HEK293 (cell line): ENCODE data around the gene CEP57L1.

Experiments used
- CTCF ChIA-PET: fragments of 350-600 bp; formaldehyde crosslinking; extraction: SDS; loops from one replicate; lab custom pipeline; 2021; ENCODE audit warnings: antibody characterized with exemption; lab: Yijun Ruan, JAX
- POLR2A ChIA-PET: fragments of 300-600 bp; formaldehyde crosslinking; extraction: SDS; loops from one replicate; lab custom pipeline; 2020; ENCODE audit warnings: antibody characterized with exemption, inconsistent platforms; lab: Yijun Ruan, JAX
- H3K27ac ChIP-seq: fragments of 200-500 bp; sonication (Bioruptor generic); 2 replicates; pipeline ENCODE4 v1.5.1; 2014; ENCODE audit warnings: low read depth, low read length, control low read depth, inconsistent platforms; ENCODE audit errors: extremely low read depth
- H3K36me3 ChIP-seq, 2 experiments: fragments of 200-500 bp in 1 of 2; sonication (Bioruptor generic) in 1 of 2; 1 replicate in 1 of 2; 2 replicates in 1 of 2; pipeline ENCODE4 v1.5.1; 2014 to 2017; ENCODE audit warnings: inconsistent platforms in 2 of 2, low read length in 2 of 2; ENCODE audit not compliant: control insufficient read depth in 2 of 2, insufficient read depth in 1 of 2
- H3K4me1 ChIP-seq: fragments of 200-500 bp; sonication (Bioruptor generic); 2 replicates; pipeline ENCODE4 v1.5.1; 2014; ENCODE audit warnings: mild to moderate bottlenecking, low read length, inconsistent platforms; ENCODE audit not compliant: control insufficient read depth, insufficient read depth
- H3K4me3 ChIP-seq: 2 replicates; pipeline ENCODE4 v1.5.1; 2011; ENCODE audit warnings: low read depth, mild to moderate bottlenecking, control low read depth, low read length, moderate library complexity
- H3K9me3 ChIP-seq: fragments of 200-500 bp; sonication (Bioruptor generic); 2 replicates; pipeline ENCODE4 v1.5.1; 2014; ENCODE audit warnings: low read depth, low read length, inconsistent platforms; ENCODE audit not compliant: control insufficient read depth, insufficient read depth
- SCRT1 ChIP-seq: fragments of 450-650 bp; formaldehyde crosslinking; IDR thresholded peaks from 2 replicates; pipeline ENCODE4 v1.5.1; 2016; ENCODE audit warnings: missing biosample characterization, missing genetic modification characterization, borderline replicate concordance
- ZNF148 ChIP-seq: fragments of 450-650 bp; formaldehyde crosslinking; IDR thresholded peaks from 2 replicates; pipeline ENCODE4 v1.5.0; 2017; ENCODE audit warnings: missing biosample characterization, missing genetic modification characterization, borderline replicate concordance
- ZNF16 ChIP-seq: fragments of 450-650 bp; formaldehyde crosslinking; IDR thresholded peaks from 2 replicates; pipeline ENCODE4 v1.5.1; 2016; ENCODE audit warnings: low read depth, missing biosample characterization, missing genetic modification characterization
- ZNF169 ChIP-seq: fragments of 450-650 bp; formaldehyde crosslinking; IDR thresholded peaks from 2 replicates; pipeline ENCODE4 v1.5.1; 2016; ENCODE audit warnings: missing biosample characterization, missing genetic modification characterization
- ZNF18 ChIP-seq: fragments of 450-650 bp; formaldehyde crosslinking; IDR thresholded peaks from 2 replicates; pipeline ENCODE4 v1.5.1; 2016; ENCODE audit warnings: missing biosample characterization, missing genetic modification characterization
- ZNF202 ChIP-seq: fragments of 450-650 bp; formaldehyde crosslinking; IDR thresholded peaks from 2 replicates; pipeline ENCODE4 v1.5.1; 2016; ENCODE audit warnings: missing biosample characterization, missing genetic modification characterization, borderline replicate concordance
- ZNF211 ChIP-seq: fragments of 450-650 bp; formaldehyde crosslinking; IDR thresholded peaks from 2 replicates; pipeline ENCODE4 v1.5.1; 2016; ENCODE audit warnings: low read depth, missing biosample characterization, missing genetic modification characterization
- ZNF239 ChIP-seq: fragments of 450-650 bp; formaldehyde crosslinking; IDR thresholded peaks from 2 replicates; pipeline ENCODE4 v1.5.1; 2016; ENCODE audit warnings: missing biosample characterization, missing genetic modification characterization
- ZNF302 ChIP-seq: fragments of 450-650 bp; formaldehyde crosslinking; IDR thresholded peaks from 2 replicates; pipeline ENCODE4 v1.5.1; 2016; ENCODE audit warnings: missing biosample characterization, missing genetic modification characterization, low read depth
- ZNF510 ChIP-seq: fragments of 450-650 bp; formaldehyde crosslinking; IDR thresholded peaks from 2 replicates; pipeline ENCODE4 v1.5.1; 2018; ENCODE audit warnings: mild to moderate bottlenecking, missing genetic modification characterization, missing biosample characterization; ENCODE audit not compliant: insufficient replicate concordance
- ZNF544 ChIP-seq: fragments of 450-650 bp; formaldehyde crosslinking; IDR thresholded peaks from 2 replicates; pipeline ENCODE4 v1.5.0; 2017; ENCODE audit warnings: missing biosample characterization, missing genetic modification characterization
- ZNF660 ChIP-seq: fragments of 450-650 bp; IDR thresholded peaks from 2 replicates; pipeline ENCODE4 v1.5.1; 2018; ENCODE audit warnings: missing biosample characterization, mild to moderate bottlenecking, missing genetic modification characterization
- ZNF843 ChIP-seq: fragments of 450-650 bp; formaldehyde crosslinking; IDR thresholded peaks from 2 replicates; pipeline ENCODE4 v1.5.1; 2016; ENCODE audit warnings: missing biosample characterization, missing genetic modification characterization
- ZSCAN5A ChIP-seq: fragments of 450-650 bp; formaldehyde crosslinking; IDR thresholded peaks from 2 replicates; pipeline ENCODE4 v1.5.1; 2016; ENCODE audit warnings: missing biosample characterization, missing genetic modification characterization
- ZXDB ChIP-seq: fragments of 450-650 bp; formaldehyde crosslinking; IDR thresholded peaks from 2 replicates; pipeline ENCODE4 v1.5.1; 2016; ENCODE audit warnings: missing biosample characterization, missing genetic modification characterization
- TF ChIP-seq, protein P1 (sequence below): fragments of 450-650 bp; IDR thresholded peaks from 2 replicates; pipeline ENCODE4 v1.5.1; 2018; ENCODE audit warnings: missing biosample characterization, mild to moderate bottlenecking, missing genetic modification characterization
- TF ChIP-seq, protein P2 (sequence below): fragments of 450-650 bp; formaldehyde crosslinking; IDR thresholded peaks from 2 replicates; pipeline ENCODE4 v1.5.1; 2016; ENCODE audit warnings: missing biosample characterization, missing genetic modification characterization
- TF ChIP-seq, protein P3 (sequence below): fragments of 450-650 bp; IDR thresholded peaks from 2 replicates; pipeline ENCODE4 v1.5.1; 2018; ENCODE audit warnings: missing biosample characterization, missing genetic modification characterization
- TF ChIP-seq, protein P4 (sequence below): IDR thresholded peaks from 2 replicates; pipeline ENCODE4 v1.6.1; 2011; ENCODE audit warnings: mild to moderate bottlenecking, low read depth, low read length, borderline replicate concordance

CEP57L1 gene

GRCh38 chr6:109121411-109121810, 26.1 kb downstream of the CEP57L1 start:
- Histone ChIP-seq H3K9me3 (no peaks in the 10 kb centered on the region), H3K27ac (no peak overlapping the region; the same call in 1 of the 2 replicates), H3K4me3 (no peak overlapping the region), H3K36me3 (no peaks in the 10 kb centered on the region), H3K4me1 (peaks cover 29% of the 10 kb centered on the region)
- no peak for TF ChIP-seq ZNF211 (tag by site-specific recombination)
- no peak for TF ChIP-seq ZNF239
- TF ChIP-seq ZNF544, result no peak
- TF ChIP-seq ZNF843, result no peak
- TF ChIP-seq ZNF302 (tag by site-specific recombination), result no peak
- ChIA-PET POLR2A (no interaction called here), CTCF (no interaction called here)

DNA sequence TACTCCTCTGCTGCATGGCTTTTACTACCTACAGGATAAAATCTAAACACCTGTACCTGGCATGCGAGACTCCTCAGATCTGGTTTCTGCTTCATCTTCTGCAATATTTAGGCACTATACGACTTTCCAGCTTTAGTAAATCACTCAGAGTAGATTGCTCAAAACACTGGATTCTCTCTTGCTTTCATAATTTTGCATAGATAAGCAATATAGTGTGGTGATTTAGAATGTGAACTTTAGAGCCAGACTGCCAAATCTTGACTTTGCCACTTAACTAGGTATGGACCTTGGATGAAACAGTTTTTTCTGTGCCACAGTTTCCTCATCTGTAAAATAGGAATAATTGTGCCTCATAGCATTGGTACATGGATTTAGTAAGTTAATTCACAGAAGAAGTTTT, 28.9 kb downstream of the CEP57L1 start:
- TF ChIP-seq SCRT1 (tag by site-specific recombination) (no peak), ZXDB (no peak), ZSCAN5A (no peak), ZNF510 (tag by site-specific recombination) (no peak), ZNF169 (no peak), ZNF211 (tag by site-specific recombination) (no peak), ZNF660 (no peak), ZNF148 (tag by site-specific recombination) (no peak), ZNF202 (tag by site-specific recombination) (no peak), ZNF18 (tag by site-specific recombination) (no peak), ZNF16 (no peak)
- TF ChIP-seq, protein P1, sequence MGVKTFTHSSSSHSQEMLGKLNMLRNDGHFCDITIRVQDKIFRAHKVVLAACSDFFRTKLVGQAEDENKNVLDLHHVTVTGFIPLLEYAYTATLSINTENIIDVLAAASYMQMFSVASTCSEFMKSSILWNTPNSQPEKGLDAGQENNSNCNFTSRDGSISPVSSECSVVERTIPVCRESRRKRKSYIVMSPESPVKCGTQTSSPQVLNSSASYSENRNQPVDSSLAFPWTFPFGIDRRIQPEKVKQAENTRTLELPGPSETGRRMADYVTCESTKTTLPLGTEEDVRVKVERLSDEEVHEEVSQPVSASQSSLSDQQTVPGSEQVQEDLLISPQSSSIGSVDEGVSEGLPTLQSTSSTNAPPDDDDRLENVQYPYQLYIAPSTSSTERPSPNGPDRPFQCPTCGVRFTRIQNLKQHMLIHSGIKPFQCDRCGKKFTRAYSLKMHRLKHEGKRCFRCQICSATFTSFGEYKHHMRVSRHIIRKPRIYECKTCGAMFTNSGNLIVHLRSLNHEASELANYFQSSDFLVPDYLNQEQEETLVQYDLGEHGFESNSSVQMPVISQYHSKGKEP (tag by site-specific recombination), result no peak
- TF ChIP-seq, protein P2, sequence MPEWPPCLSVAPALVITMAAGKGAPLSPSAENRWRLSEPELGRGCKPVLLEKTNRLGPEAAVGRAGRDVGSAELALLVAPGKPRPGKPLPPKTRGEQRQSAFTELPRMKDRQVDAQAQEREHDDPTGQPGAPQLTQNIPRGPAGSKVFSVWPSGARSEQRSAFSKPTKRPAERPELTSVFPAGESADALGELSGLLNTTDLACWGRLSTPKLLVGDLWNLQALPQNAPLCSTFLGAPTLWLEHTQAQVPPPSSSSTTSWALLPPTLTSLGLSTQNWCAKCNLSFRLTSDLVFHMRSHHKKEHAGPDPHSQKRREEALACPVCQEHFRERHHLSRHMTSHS, result no peak
- TF ChIP-seq, protein P3, sequence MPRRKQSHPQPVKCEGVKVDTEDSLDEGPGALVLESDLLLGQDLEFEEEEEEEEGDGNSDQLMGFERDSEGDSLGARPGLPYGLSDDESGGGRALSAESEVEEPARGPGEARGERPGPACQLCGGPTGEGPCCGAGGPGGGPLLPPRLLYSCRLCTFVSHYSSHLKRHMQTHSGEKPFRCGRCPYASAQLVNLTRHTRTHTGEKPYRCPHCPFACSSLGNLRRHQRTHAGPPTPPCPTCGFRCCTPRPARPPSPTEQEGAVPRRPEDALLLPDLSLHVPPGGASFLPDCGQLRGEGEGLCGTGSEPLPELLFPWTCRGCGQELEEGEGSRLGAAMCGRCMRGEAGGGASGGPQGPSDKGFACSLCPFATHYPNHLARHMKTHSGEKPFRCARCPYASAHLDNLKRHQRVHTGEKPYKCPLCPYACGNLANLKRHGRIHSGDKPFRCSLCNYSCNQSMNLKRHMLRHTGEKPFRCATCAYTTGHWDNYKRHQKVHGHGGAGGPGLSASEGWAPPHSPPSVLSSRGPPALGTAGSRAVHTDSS (tag by site-specific recombination), result no peak
- TF ChIP-seq, protein P4, sequence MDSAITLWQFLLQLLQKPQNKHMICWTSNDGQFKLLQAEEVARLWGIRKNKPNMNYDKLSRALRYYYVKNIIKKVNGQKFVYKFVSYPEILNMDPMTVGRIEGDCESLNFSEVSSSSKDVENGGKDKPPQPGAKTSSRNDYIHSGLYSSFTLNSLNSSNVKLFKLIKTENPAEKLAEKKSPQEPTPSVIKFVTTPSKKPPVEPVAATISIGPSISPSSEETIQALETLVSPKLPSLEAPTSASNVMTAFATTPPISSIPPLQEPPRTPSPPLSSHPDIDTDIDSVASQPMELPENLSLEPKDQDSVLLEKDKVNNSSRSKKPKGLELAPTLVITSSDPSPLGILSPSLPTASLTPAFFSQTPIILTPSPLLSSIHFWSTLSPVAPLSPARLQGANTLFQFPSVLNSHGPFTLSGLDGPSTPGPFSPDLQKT, result no peak
- no peaks in the 10 kb centered on the region for H3K36me3 ChIP-seq
- H3K9me3 ChIP-seq, result no peaks in the 10 kb centered on the region
- ChIA-PET CTCF (no interaction called here), POLR2A (no interaction called here)
- peaks cover 23% of the 10 kb centered on the region for H3K4me1 ChIP-seq
- H3K4me3 ChIP-seq, result no peak overlapping the region
- no peak overlapping the region for H3K27ac ChIP-seq
